BLaER1 (cell line): ENCODE measurements around the gene DLEC1.

Experiments used
- H3K27ac ChIP-seq: shearing (Covaris generic); formaldehyde crosslinking; 2 replicates; pipeline ENCODE4 v1.8.1; 2022
- H3K27me3 ChIP-seq: shearing (Covaris generic); formaldehyde crosslinking; 2 replicates; pipeline ENCODE4 v1.8.1; 2022
- H3K36me3 ChIP-seq: shearing (Covaris generic); formaldehyde crosslinking; 2 replicates; pipeline ENCODE4 v1.8.1; 2022
- H3K4me1 ChIP-seq: shearing (Covaris generic); formaldehyde crosslinking; 2 replicates; pipeline ENCODE4 v1.8.1; 2022
- H3K4me2 ChIP-seq: shearing (Covaris generic); formaldehyde crosslinking; 2 replicates; pipeline ENCODE4 v1.8.1; 2022
- H3K4me3 ChIP-seq: shearing (Covaris generic); formaldehyde crosslinking; 2 replicates; pipeline ENCODE4 v1.8.1; 2022
- H3K9ac ChIP-seq: shearing (Covaris generic); formaldehyde crosslinking; 2 replicates; pipeline ENCODE4 v1.8.1; 2022
- H3K9me3 ChIP-seq: shearing (Covaris generic); formaldehyde crosslinking; 2 replicates; pipeline ENCODE4 v1.8.1; 2022
- H4K20me1 ChIP-seq: shearing (Covaris generic); formaldehyde crosslinking; 2 replicates; pipeline ENCODE4 v1.8.1; 2022
- Cebpa-rat ChIP-seq: shearing (Covaris generic); IDR thresholded peaks from 2 replicates; pipeline ENCODE4 v1.8.1; 2022

Gene DLEC1

GRCh38 chr3:38108649-38109579 lies 69.9 kb downstream of the DLEC1 start:
- H3K27me3 ChIP-seq: no peaks in the 10 kb centered on the region

GRCh38 chr3:38109580-38110313 lies 70.7 kb downstream of the DLEC1 start:
- Histone ChIP-seq H3K27me3 (no peaks in the 10 kb centered on the region), H3K4me3 (no peak overlapping the region), H4K20me1 (peaks cover 8% of the 10 kb centered on the region), H3K9me3 (peaks cover 6% of the 10 kb centered on the region; the same call in 1 of the 2 replicates), H3K4me2 (no peak overlapping the region), H3K9ac (no peak overlapping the region), H3K4me1 (peaks cover 28% of the 10 kb centered on the region), H3K36me3 (no peaks in the 10 kb centered on the region), H3K27ac (no peak overlapping the region)
- TF ChIP-seq Cebpa-rat: no peak

More at GRCh38 chr3:38108649-38109579, 69.9 kb downstream of the DLEC1 start:
- Histone ChIP-seq H3K9me3 (peaks cover 13% of the 10 kb centered on the region), H3K4me2 (0 out of 2 replicates have a peak overlapping the region, but pooled peaks have one; percentile 3), H3K9ac (no peak overlapping the region), H4K20me1 (no peaks in the 10 kb centered on the region), H3K4me3 (no peak overlapping the region), H3K36me3 (no peaks in the 10 kb centered on the region), H3K27ac (no peak overlapping the region), H3K4me1 (peaks cover 19% of the 10 kb centered on the region)
- TF ChIP-seq Cebpa-rat: no peak

- H3K4me2 ChIP-seq: no peak overlapping the region
- no peak overlapping the region for H3K9ac ChIP-seq
- H3K27ac ChIP-seq: no peak overlapping the region
- TF ChIP-seq Cebpa-rat: no peak
- peaks cover 15% of the 10 kb centered on the region for H4K20me1 ChIP-seq
- no peaks in the 10 kb centered on the region for H3K27me3 ChIP-seq
- H3K4me1 ChIP-seq: peaks cover 35% of the 10 kb centered on the region
- peaks cover 4% of the 10 kb centered on the region; the same call in 1 of the 2 replicates for H3K9me3 ChIP-seq
- no peak overlapping the region for H3K4me3 ChIP-seq
- no peaks in the 10 kb centered on the region for H3K36me3 ChIP-seq
Measured at GRCh38 chr3:38110314-38111050, 71.5 kb downstream of the DLEC1 start.

- Histone ChIP-seq H3K4me3 (no peak overlapping the region), H3K9me3 (no peaks in the 10 kb centered on the region), H3K27ac (no peak overlapping the region), H3K4me2 (no peak overlapping the region), H3K4me1 (peaks cover 42% of the 10 kb centered on the region), H4K20me1 (peaks cover 23% of the 10 kb centered on the region), H3K9ac (no peak overlapping the region), H3K36me3 (no peaks in the 10 kb centered on the region), H3K27me3 (no peaks in the 10 kb centered on the region)
- TF ChIP-seq Cebpa-rat: no peak
Measured at GRCh38 chr3:38111201-38111600, 72.2 kb downstream of the DLEC1 start.

- Histone ChIP-seq H3K9me3 (no peaks in the 10 kb centered on the region), H3K4me2 (no peak overlapping the region; the same call in 1 of the 2 replicates), H3K4me3 (no peak overlapping the region), H4K20me1 (peaks cover 28% of the 10 kb centered on the region), H3K27ac (no peak overlapping the region), H3K9ac (no peak overlapping the region), H3K27me3 (no peaks in the 10 kb centered on the region), H3K4me1 (peaks cover 48% of the 10 kb centered on the region), H3K36me3 (no peaks in the 10 kb centered on the region)
- no peak for TF ChIP-seq Cebpa-rat
Measured at GRCh38 chr3:38111696-38112377, 72.8 kb downstream of the DLEC1 start.

GRCh38 chr3:38112378-38112761 lies 73.4 kb downstream of the DLEC1 start:
- no peak overlapping the region for H3K4me2 ChIP-seq
- no peak for TF ChIP-seq Cebpa-rat
- peaks cover 52% of the 10 kb centered on the region for H3K4me1 ChIP-seq
- no peaks in the 10 kb centered on the region for H3K27me3 ChIP-seq
- H3K9me3 ChIP-seq: no peaks in the 10 kb centered on the region
- 0 out of 2 replicates have a peak, but pooled peaks cover 2% of the 10 kb centered on the region for H3K36me3 ChIP-seq
- H3K27ac ChIP-seq: no peak overlapping the region
- H3K9ac ChIP-seq: no peak overlapping the region
- peaks cover 34% of the 10 kb centered on the region for H4K20me1 ChIP-seq
- H3K4me3 ChIP-seq: no peak overlapping the region

GRCh38 chr3:38114052-38114874 lies 75.3 kb downstream of the DLEC1 start:
- H3K4me1 ChIP-seq: peaks cover 45% of the 10 kb centered on the region
- no peaks in the 10 kb centered on the region for H3K9me3 ChIP-seq
- H3K9ac ChIP-seq: no peak overlapping the region
- peak overlapping the region; percentile 50; the same call in 1 of the 2 replicates for H3K27ac ChIP-seq
- H3K4me3 ChIP-seq: no peak overlapping the region
- no peaks in the 10 kb centered on the region for H3K27me3 ChIP-seq
- peak overlapping the region; percentile 94 for H3K4me2 ChIP-seq
- H4K20me1 ChIP-seq: peaks cover 51% of the 10 kb centered on the region
- H3K36me3 ChIP-seq: peaks cover 20% of the 10 kb centered on the region; the same call in 1 of the 2 replicates
- no peak for TF ChIP-seq Cebpa-rat

GRCh38 chr3:38114875-38115644 lies 76.1 kb downstream of the DLEC1 start:
- TF ChIP-seq Cebpa-rat: no peak
- H3K9ac ChIP-seq: peak overlapping the region; percentile 49
- peaks cover 51% of the 10 kb centered on the region for H4K20me1 ChIP-seq
- no peaks in the 10 kb centered on the region for H3K9me3 ChIP-seq
- no peaks in the 10 kb centered on the region for H3K27me3 ChIP-seq
- H3K4me2 ChIP-seq: peak overlapping the region; percentile 94
- peak overlapping the region; percentile 68 for H3K27ac ChIP-seq
- H3K36me3 ChIP-seq: peaks cover 28% of the 10 kb centered on the region
- H3K4me1 ChIP-seq: peaks cover 45% of the 10 kb centered on the region
- peak overlapping the region; percentile 35; the same call in 1 of the 2 replicates for H3K4me3 ChIP-seq
